ENCODE data around the gene CLCN6. TPM values are rescaled to one million over a fixed set of nuclear protein-coding genes. Genes with fewer than 3 reads are reported as not detected.

The CLCN6 gene
- total and polyA plus RNA-seq, 2 of the 8 experiments (the other 6 are each of a cell fraction or from before 2014, with no cell fraction given): 15.7 to 26.0 TPM

DNA sequence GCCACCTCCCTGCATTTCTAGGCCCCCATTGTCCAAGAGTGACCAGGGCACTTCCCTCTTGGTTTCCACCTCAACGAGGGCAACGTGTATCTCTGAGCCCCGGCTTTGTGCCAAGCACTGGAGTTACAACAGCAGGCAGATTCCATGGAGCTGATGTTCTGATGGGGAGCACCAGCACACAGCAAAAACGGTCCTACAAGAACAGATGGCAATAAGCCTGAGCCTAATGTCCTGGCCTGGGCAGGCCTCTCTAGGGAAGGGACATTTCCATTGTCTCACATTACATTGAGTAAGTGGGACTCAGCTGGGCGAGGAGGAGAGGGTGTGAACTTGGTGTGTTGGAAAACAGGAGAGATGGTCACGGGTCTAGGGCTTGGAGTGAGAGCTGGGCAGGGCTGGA lies 79.9 kb downstream of the CLCN6 start (continued):
- TF ChIP-seq CHD2 (IDR thresholded peaks at IDR 0.05; ENCODE audit: low read length): no peak
- TF ChIP-seq RAD21 (IDR thresholded peaks at IDR 0.05 in 1 of 2, conservative IDR thresholded peaks at IDR 0.05 in 1 of 2; ENCODE audit: low read depth in 2 of 2, low read length in 2 of 2): no peak
